ENCODE results near the gene COG5.

GRCh38 chr7:107506674-107507339, 56.9 kb downstream of the COG5 start:
- TF ChIP-seq CTCF (IDR thresholded peaks at IDR 0.05; ENCODE audit: poor library complexity) = no peak
- no peak for TF ChIP-seq EZH2 (IDR thresholded peaks at IDR 0.05; ENCODE audit: borderline replicate concordance)
